Activated CD4-positive, CD25-positive, alpha-beta regulatory T cell treated with anti-CD3 and anti-CD28 coated beads, Interleukin-2, amount 50 U/mL, for 72 hours (primary cell): ENCODE data around the gene DSCAM.
"Not testable (repeated sequence)": the region's sequence is repeated elsewhere in the genome, so short reads cannot be mapped to it uniquely, and the experiment has no call there.

Experiments
- DNase-seq: peaks from one replicate; pipeline ENCODE4 v3.0.0; 2021

DSCAM gene

DNA sequence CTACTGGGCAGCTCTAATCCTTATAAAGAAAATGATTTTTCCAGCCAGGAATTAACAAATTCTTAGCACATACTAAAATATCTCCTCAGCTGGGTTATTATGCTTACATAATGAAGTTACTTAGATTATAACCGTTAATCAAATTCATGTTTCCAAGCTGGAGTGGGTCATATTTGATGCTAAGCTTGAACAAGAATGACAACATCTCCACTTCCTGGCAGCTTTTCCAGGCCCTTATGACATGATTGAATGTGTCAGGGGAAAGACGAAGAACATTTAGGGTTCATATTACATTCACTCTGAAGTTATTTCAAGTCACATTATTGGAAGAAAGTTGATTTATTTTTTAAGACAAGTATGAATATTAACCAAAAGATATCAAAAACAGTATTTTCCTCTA, 646.0 kb downstream of the DSCAM start:
- no peak for DNase-seq

DNA sequence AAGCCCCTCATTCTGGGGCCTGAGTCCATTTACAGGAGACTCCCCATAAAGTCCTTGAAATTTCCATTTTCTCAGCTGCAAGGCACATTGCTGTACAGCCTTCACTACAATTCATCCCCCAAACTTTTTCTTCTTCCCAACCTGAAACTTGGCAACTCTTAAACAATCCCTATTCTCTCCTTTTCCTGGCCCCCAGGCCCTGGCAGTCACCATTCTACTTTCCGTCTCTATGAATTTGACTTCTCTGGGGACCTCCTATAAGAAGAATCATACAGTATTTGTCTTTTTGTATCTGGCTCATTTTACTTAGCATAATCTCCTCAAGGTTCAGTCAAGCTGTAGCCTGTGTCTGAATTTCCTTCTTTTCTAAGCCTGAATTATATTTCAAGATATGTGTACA, 646.8 kb downstream of the DSCAM start:
- no peak for DNase-seq

GRCh38 chr21:40194185-40194980, 652.6 kb downstream of the DSCAM start:
- DNase-seq: no peak

- no peak for DNase-seq
These were observed 655.3 kb downstream of the DSCAM start for GRCh38 chr21:40191616-40192015.

DNA sequence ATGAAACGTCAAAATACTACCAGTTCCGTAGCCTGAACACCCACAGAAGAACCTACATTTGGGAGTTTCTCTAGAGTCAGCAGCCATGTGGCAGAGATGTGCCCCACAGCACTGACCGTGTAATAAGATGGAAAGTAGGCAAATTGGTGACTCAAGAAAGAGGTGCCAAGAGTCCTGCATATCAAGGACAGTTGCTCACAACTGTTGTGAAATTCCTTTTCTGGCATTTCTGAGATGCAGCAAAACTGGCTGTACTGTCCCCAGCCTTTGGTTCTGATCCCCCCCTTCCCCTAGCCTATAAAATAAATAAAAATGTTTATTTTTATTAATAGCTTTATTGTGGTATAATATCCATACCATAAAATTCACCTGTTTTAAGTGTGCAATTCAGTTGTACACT, 655.8 kb downstream of the DSCAM start:
- no peak for DNase-seq

- DNase-seq: no peak
These were observed 658.9 kb downstream of the DSCAM start for GRCh38 chr21:40187946-40188654.

GRCh38 chr21:40187244-40187643, 659.7 kb downstream of the DSCAM start:
- no peak for DNase-seq

DNA sequence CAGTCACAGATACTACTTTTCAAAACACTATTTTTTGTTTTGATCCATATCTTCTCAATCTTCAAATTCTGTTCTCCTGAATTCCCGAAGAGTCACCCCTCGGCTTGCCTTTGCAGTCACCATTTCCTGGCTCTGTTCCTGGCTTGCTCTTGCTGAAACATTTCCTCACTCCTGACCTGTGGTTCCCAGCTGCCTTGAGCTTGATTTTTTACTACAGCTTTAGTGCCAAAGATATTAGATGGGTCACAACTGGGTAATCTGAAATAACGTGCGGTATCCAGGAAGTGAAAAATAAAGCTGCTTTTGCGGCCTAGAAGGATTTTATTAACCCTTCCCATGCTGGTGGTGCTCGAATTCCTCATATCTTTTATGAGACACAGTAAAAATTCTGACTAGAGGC, 660.9 kb downstream of the DSCAM start:
- no peak for DNase-seq

DNA sequence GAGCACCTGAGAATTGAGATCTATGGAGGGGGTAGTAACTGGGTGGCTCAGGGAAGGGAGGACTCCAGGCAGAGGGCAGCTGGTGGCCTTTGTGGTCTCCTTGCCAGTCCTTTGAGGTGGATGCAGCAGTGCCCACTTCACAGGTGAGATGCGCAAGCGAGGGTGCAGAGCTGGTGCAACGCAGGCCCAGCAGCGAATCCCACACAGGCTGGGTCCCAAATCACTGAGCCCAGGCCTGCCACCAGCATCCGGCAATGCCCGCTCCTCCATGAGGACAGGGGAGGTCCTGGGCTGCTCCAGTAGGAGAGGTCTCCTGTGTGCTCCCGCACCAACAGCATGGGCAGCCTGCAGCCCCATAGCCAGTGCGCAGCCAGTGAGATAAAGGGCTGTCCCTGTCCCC, 661.8 kb downstream of the DSCAM start:
- DNase-seq: no peak

DNA sequence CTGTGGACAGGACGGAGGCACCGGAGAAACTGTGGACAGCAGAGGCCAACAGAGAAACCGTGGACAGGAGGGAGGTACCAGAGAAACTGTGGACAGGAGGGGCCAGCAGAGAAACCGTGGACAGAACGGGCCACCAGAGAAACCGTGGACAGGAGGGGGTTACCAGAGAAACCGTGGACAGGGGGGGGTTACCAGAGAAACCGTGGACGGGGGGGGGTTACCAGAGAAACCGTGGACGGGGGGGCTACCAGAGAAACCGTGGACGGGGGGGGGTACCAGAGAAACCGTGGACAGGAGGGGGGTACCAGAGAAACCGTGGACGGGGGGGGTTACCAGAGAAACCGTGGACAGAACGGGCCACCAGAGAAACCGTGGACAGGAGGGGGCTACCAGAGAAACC, 664.5 kb downstream of the DSCAM start:
- not testable (repeated sequence) for DNase-seq

- DNase-seq: no peak
These were observed 667.8 kb downstream of the DSCAM start for GRCh38 chr21:40179166-40179565.

DNA sequence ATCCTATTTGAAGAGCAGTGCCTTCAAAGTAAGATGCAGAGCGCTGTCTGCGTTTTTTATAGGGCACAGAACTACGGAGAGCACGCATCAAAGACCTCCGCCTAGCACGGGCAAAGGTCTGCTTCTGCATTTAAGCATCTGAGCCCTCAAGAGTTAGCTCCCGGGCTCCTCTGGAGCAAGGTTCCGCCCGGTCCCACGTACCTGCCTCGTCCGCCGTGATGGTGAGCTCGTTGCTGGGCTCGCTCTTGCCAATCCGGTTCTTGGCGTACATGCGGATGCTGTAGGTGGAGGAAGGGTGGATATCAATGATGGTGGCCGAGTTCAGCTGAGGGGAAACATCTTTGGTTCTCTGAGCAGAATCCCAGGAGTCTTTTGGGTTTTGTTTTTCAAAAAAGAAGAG, 668.2 kb downstream of the DSCAM start:
- DNase-seq: no peak

GRCh38 chr21:40177979-40178378, 669.0 kb downstream of the DSCAM start:
- DNase-seq: no peak

DNA sequence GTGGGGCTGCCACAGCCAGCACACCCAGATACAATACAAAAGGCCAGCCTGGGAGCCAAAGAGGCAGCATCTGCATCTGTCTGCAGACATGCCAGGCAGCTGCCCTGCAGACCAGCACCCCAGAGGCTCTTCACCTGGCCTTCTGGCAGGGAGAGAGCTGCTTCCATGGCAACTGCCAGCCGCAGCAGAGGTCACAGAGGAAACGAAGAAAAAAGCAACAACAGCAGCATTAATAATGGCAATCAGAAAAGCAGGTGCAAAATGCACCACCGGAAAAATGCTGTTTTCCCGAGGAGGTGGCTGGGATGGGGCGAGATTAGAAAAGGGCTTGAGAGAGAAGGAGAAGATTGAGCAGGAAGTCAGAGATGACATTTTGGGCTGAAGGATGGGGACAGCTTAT, 670.2 kb downstream of the DSCAM start:
- no peak for DNase-seq

GRCh38 chr21:40173816-40174215, 673.1 kb downstream of the DSCAM start:
- DNase-seq: no peak

GRCh38 chr21:40169971-40170370, 677.0 kb downstream of the DSCAM start:
- DNase-seq: no peak

GRCh38 chr21:40166291-40166843, 680.6 kb downstream of the DSCAM start:
- DNase-seq: no peak

DNA sequence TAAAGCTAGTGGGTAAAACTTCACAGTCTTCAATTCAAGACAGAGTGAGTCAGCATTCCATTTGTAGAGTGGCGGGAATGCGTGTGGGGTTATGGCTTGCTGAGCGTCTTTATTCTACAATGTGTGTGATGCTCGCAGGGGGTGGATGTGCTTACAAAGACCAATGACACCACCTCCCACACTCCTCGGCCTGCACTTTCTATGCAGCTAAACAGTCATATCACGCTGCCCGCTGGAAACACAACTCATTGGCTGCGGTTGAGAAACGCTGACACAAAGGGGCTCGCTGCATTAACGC, 681.2 kb downstream of the DSCAM start:
- DNase-seq: no peak

DNA sequence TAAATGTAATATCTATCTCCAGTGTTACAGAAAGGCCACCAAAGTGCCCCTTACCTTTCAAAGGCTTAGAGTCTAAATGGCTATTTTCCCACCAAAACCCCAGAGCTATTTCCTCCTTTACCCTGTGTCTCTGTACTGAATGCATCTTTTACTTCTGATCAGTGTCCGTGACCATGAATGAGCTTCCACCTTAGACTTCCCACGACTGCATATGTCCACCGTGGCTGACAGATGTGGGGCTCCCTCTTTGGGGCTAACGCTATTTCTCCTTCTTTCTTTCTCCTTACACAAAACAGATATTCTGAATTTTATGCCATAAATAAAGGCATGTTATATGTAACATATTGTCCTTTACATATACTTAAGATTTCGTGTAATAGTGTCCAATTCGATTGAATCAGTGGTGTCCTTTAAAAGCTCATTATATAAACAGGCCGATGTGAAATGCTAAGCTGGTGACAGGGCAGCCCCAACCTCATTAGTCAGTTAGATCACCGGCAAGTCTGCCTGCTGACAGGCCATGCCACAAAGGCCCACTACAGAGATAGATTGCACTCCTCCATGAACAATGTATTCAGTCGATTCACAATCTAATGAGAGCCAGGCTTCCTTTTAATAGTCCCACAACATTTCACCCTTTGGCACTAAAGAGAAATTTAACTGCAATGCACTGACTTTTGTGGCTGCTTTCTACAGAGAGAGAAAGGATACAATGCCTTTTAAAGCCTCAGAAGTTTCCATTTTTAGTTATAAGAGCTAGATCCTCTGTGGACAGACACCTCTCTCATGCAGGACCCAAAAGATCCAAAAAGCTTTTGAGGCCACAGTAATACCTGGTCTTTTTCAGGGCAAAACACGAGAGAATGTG, 681.8 kb downstream of the DSCAM start:
- DNase-seq: no peak

DNA sequence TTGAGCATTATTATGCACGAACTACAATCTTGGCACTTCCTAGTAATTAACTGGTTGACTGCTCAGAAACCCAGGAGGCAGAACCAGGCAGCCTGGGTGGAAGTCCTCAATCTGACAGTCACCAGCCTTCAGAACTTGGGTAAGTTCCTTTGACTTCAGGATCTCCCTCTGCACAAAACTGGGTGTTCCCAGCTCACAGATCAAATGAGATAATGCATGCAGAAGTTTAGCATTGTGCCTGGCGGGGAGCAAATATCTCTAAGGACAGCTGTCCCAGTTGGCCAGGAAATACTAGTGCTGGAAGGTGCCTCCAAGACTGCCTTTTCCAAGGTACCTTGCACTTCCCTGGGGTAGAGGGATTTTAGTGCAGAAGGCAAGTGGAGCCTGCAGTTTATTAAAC, 684.9 kb downstream of the DSCAM start:
- no peak for DNase-seq

DNA sequence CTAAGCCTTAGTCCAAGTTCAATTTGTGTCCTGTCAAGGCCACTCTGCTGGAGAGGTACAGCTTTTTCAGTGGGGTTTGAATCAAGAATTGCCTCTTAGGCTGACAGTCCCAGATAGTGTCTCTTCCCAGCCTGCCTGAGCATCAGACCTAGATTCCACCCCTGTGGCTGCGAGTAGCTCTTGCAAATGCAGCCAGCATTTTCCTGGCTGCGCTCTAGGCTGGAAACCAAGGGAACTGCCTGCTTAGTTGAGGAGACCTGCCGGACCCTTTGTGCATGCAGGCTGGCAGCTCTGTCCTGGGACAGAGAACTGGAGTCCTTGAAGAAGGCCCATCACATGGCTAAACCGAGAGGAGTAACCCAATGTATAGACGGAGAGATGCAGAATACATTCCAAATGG, 686.0 kb downstream of the DSCAM start:
- no peak for DNase-seq

GRCh38 chr21:40158366-40158765, 688.6 kb downstream of the DSCAM start:
- no peak for DNase-seq

DNA sequence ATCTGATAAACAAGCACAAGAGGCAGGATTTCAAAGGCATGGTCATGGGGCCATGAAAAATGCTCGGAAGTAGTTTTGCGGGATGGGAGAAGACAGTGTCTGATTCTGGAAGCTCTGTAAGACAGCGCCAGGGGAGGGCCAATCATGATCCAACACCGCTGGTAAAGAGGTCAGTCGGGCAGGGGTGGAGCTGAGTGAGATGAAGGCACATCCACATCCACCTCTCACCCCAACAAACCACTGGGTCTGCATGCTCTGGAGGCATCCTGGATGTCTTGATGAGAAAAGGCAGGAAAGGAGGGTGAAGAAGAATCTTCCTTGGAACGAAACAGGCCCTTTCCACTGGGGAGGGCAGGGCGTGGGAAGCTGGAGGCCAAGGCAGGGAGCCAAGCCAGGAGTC, 691.4 kb downstream of the DSCAM start:
- no peak for DNase-seq

DNA sequence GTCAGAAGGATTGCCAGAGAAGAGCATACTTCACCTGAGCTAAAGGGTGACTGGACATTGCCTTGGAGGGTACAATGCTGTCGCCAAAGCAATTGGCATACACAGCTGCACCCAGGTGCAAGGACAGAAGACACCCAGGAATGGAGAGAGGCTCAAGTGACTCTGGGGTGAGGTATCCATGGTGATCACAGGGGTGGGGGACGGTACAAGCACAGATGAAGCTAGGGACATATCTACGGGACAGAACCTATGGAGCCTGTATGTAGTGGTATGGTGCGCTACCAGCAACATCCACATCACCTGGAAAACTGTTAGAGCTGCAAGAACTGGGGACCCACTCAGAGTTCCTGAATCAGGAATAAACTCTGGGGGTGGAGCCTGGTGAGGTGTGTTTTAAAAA, 693.6 kb downstream of the DSCAM start:
- DNase-seq: no peak
